Cerebellar nuclear complex (tissue), 1 donor: ENCODE data around the gene QRICH2.
"Not testable (repeated sequence)": the region's sequence is repeated elsewhere in the genome, so short reads cannot be mapped to it uniquely, and the experiment has no call there.

Source experiments
- DNase-seq, 2 experiments: peaks; one replicate each; lab custom pipeline; 2025; lab: John Stamatoyannopoulos, UW

QRICH2 gene, protein sequence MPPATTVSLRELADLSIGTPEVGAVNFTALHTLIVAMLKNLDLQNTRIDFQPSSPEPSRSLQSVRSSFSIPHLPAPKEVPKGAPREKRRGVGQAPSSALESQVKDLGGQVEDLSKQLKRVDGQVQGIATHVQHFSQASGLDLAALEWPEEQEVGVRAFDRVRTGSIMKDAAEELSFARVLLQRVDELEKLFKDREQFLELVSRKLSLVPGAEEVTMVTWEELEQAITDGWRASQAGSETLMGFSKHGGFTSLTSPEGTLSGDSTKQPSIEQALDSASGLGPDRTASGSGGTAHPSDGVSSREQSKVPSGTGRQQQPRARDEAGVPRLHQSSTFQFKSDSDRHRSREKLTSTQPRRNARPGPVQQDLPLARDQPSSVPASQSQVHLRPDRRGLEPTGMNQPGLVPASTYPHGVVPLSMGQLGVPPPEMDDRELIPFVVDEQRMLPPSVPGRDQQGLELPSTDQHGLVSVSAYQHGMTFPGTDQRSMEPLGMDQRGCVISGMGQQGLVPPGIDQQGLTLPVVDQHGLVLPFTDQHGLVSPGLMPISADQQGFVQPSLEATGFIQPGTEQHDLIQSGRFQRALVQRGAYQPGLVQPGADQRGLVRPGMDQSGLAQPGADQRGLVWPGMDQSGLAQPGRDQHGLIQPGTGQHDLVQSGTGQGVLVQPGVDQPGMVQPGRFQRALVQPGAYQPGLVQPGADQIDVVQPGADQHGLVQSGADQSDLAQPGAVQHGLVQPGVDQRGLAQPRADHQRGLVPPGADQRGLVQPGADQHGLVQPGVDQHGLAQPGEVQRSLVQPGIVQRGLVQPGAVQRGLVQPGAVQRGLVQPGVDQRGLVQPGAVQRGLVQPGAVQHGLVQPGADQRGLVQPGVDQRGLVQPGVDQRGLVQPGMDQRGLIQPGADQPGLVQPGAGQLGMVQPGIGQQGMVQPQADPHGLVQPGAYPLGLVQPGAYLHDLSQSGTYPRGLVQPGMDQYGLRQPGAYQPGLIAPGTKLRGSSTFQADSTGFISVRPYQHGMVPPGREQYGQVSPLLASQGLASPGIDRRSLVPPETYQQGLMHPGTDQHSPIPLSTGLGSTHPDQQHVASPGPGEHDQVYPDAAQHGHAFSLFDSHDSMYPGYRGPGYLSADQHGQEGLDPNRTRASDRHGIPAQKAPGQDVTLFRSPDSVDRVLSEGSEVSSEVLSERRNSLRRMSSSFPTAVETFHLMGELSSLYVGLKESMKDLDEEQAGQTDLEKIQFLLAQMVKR (N-terminal part only)

DNA sequence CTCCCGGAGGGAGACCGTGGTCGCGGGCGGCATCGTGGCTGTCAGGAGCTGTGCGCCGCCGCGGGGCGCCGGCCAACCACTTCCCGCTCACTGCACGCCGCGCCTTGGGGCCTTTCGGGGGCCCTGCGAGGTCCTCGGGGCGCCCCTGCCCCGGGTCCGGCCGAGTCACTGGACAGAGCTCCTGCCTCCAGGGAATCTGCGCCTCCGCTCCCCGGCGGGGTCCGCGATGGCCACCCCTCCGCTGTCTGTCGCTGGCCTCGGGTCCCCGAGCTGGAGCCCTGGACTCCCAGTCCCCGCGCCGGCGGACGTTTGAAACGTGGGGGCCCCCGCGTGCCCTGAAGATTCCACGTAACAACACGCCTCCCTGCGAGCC is at the start of gene QRICH2:
TSS of gene QRICH2 (minus strand) at position 311 of the 373 bp plus-strand sequence. CDS start at position 33, 278 bp downstream.
- DNase-seq = no peak

DNA sequence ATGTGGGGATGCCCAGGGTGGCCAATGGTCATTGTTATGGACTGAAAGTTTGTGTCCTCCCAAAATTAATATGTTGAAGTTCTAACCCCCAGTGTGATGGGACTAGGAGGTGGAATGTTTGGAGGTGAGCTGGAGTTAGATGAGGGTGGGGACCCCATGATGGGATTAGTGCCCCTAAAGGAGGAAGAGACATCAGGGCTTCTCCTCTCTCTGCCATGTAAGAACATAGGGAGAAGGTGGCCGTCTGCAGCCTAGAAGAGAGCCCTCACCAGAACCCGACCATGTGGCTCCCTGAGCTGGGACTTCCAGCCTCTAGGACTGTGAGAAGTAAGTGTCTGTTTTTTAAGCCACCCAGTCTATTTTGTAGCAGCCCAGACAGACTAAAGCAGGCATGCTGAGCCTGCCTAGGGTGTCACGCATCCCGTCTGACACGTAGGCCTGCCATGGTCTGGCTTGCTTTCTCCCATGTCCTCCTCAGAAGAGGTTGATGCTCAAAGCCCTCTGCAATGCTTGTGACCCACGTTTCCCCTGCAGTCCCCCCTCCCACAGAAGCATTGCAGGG is 49.6 kb upstream of the QRICH2 start:
- no peak for DNase-seq

DNA sequence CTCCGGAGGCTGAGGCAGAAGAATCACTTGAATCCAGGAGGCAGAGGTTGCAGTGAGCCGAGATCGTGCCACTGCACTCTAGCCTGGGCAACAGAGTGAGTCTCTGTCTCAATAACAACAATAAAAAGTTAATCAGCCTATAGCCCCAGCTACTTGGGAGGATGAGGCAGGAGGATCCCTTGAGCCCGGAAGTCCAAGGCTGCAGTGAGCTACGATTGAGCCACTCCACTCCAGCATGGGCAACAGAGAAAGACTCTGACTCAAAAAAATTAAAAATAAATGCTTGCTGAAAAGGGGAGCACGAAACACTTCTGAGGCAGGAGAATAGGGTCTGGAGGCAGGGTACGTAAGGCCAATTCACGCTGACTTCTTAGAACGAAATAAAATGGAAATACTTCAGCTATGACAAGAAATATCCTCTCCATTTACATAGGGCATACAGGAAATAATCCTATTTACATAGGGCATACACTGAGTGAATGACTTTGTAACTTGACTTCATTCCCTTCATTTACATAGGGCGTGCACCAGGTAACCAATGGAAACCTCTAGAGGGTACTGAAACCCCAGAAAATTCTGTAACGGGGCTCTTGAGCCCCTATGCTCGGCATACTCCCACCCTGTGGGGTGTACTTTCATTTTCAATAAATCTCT is 48.9 kb upstream of the QRICH2 start:
- no peak for DNase-seq

DNA sequence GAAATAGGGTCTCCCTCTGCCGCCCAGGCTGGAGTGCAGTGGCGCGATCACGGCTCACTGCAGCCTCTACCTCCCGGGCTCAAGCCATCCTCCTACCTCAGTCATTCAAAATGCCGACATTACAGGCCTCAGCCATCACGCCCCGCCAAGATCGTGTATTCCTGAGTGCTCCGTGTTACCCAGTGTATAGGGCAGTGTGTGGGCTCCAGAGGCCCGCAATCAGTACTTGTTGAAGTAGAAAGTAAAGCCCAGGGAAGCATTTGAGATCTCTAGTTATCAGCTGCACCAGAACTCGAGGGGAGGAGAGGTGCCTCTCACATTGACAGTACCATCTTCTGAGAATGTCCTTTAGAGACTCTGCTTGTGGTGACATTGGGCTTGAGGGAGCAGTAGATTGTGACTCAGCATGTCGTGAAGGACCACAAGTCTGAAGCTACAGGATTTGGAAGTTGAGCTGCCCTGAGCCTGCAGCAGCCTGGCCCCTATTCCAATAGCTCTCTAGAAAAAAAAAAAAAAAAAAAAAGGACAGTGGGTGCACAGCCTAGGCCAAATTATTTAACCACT is 46.8 kb upstream of the QRICH2 start:
- no peak for DNase-seq

DNA sequence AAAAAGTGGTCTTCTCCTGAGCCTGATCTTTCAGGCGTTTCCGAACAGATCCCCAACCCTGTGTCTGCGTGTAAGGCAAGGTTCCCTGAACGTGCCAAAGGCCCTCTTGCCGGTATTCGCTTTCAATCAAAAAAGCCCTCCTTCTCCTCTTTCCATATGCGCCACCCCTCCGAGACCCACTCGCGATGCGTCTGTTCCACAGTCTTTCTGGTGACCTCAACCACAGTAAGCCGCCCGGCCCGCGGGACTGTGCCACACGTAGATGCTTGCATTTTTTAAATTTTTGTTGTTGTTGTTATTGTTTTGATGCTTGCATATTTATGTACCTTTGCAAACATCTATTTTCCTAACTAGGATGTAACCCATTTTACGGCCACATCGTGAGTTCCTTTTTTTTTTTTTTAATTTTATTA is 46.2 kb upstream of the QRICH2 start:
- DNase-seq = no peak

DNA sequence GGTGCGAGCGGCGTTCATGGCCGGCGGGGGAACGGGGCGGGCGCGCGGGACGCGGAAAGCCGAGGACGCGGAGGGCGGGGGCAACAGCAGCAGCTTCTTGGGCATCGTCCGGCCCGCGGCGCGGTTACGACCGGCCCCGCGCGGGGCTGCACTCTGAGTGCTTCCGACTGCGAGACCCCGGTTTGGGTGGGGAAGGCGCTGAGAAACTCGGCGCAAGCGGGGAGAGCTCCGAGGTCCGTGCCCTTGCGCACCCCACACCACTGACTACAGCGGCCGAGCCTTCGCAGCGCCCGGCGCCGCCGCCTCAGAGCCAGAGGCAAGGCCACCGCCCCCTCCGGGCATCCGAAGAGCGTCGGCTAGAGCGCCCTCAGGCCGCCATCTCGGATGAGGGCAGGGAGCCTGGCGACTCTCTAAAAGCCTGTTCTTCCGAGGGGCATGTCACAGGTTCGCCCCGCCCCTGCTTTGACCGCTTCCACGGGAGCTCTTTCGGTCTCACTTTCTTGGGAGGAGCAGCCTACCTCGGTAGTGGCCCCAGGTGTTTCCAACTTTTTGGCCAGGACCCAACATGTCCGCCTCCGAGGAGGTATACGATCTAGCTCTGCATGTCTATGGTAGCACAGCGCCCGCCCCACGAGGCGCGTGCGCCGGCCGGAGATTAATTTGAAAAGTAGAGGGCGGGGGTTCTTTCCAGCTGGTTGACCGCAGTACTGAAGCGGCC is 45.7 kb upstream of the QRICH2 start, which contains the start of gene PRPSAP1:
TSS of gene PRPSAP1 (minus strand) at position 318 of the 718 bp plus-strand sequence. CDS start at position 105, 213 bp downstream.
- DNase-seq = peak in 1 of 2 experiments; percentile 74

DNA sequence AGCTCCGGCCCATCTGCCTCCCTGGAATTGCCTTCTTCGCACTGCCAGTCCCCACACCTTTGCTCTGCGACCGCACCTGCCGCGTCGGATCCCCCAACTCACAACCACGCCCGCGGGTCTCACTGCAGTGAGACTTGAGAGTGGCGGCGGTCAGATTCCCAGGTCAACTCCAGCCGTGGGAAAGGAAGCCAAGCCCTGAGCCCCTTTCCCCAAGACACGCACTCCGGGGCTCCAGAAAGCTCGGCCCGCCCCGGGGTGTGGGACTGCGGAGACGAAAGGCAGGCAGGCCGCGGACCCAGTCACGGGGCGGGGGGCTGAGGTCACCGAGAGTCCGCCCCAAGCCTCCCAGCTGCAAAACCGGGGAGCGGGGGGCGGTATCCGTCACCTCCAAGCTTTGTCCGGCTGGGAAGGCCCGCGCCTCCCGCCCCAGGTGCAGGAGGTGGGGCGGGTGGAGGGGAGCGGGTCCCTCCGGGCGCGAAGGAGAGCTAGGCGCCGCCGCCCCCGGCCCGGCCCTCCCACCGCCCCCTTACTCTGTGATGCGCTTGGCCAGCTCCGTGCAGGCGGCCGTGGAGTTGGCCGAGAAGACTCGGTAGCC is 45.0 kb upstream of the QRICH2 start:
- no peak for DNase-seq

DNA sequence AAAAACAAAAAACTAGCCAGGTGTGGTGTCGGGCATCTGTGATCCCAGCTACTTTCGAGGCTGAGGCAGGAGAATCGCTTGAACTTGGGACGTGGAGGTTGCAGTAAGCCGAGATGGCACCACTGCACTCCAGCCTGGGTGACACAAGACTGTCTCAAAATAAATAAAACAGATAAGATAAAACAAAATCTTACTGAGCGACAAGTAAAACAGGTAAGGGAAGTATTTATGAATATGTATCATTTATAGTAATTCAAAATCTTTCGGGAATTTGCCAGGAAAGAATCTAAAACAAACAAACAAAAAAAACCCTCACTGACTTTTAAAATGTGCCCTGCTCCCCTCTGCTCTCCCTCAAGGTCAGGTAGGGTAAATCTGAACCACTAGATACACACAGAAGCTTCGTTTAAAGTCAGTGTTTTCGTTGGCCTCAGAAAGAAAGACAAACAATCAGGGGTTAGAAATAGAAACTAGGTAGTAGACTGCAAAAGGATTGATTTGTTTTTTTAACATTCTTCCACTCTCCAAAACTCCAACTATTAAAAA is 43.5 kb upstream of the QRICH2 start:
- no peak for DNase-seq

DNA sequence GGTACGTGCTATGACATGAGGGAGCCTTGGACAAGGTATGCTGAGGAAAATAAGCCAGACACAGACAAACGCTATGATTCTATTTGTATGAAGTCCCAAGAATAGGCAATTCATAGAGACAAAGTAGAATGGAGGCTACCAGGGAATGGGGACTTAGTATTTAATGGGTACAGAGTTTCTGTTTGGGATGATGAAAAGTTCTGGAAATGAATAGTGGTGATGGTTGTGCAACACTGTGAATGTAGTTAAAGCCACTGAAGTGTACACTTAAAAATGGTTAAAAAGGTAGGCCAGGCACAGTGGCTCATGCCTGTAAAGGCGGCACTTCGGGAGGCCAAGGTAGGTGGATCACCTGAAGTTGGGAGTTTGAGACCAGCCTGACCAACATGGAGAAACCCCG is 42.4 kb upstream of the QRICH2 start:
- no peak for DNase-seq

DNA sequence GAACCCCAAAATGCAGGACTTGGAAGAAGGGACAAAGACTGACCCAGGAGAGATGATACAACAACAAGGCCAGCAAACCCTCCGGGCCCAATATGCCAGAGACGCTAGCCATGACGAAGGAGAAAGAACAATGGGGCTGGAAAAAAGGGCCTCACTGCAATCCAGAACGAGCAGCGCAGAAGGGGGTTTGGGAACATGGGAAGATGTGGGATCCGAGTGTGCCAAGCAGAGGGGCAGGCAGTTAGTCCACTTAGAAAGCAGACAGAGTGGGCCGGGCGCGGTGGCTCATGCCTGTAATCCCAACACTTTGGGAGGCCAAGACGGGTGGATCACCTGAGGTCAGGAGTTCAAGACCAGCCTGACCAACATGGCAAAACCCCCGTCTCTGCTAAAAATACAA is 38.9 kb upstream of the QRICH2 start:
- DNase-seq = not testable (repeated sequence)

DNA sequence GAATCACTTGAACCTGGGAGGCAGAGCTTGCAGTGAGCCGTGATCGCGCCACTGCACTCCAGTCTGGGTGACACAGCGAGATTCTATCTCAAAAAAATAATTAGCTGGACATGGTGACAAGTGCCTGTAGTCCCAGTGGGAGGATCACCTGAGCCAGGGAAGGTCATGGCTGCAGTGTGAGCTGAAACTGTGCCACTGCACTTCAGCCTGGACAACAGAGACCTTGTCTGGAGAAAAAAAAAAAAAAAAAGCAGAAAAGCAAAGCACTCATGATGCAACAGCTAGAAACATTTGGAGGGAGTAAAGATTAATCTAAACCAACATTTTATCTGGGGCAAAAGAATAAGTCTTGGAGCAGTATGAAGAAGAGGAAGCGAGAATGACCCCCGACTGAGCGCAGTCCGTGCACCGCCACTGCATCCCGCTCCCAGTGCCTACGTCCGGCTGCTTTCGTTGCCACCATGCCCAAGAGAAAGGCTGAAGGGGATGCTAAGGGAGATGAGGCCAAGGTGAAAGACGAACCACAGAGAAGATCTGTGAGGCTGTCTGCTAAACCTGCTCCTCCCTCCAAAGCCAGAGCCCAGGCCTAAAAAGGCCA is 37.4 kb upstream of the QRICH2 start:
- DNase-seq = no peak

DNA sequence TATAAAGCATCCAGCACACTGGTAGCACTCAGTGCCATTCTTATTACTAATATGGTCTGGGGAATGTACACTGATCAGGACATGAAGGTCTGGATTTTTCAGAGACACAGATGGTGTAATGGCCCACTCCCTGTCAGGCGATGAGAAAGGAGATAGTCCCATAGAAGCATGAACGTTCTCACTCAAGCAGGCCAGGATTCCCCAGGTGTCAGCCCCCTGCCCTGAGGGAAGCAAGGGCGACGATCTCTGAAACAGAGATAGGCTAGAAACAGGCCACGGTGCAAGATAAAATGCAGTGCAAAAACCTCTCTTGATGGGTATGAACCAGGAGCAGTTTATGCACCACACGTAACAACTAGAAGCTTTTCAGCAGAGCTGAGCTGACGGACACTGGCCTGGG is 35.0 kb upstream of the QRICH2 start:
- no peak for DNase-seq

DNA sequence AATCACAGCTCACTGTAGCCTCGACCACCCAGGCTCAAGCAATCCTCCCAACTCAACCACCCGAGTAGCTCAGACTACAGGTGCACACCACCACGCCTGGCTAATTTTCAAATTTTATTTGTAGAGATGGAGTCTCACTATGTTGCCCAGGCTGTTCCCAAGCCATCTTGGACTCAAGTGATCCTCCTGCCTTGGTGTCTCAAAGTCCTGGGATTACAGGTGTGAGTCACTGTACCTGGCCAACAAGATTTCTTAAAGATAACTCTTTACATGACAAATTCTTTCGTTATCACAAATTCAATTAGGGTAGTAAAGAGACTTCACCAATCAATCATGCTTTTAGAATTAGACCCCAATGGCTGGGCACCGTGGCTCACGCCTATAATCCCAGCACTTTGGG is 33.2 kb upstream of the QRICH2 start:
- no peak for DNase-seq

DNA sequence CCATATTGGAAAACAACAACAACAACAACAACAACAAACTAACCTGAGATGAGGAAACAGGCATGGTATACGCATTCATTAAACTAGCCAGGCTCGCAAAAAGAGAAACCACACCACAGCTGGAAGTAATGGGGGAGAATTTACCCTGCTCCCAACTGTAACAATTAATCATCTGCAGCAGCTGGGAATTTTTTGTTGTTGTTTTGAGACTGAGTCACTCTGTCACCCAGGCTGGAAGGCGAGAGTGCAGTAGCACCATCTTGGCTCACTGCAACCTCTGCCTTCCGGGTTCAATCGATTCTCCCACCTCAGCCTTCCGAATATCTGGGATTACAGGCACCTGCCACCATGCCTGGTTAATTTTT is 29.3 kb upstream of the QRICH2 start:
- no peak for DNase-seq

DNA sequence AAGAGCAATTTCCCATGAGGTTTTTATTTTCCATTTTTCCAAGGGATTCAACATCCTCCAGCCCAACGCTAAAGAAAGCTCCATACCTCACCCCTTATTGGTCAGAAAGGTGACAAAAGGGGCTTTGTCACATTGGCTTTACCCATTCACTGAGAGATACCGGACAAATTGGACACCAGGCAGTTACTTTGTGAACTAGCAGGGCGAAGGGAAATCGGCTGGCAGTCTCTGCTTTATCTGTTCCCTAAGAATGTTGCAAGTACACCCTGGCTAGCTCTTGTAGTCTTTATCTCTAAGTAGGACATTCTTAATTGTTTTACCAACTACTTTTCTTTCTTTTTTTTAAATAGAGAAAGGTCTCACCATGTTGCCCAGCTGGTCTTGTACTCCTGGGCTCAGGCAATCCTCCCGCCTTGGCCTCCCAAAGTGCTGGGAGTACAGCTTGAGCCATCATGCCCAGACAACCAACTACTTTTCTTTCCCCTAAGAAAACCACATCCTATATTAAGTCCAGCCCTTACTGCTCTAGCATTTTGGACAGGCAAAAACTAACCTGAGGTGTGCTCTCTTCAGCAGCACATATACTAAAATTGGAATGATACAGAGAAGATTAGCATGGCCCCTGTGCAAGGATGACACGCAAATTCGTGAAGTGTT is 28.8 kb upstream of the QRICH2 start:
- no peak for DNase-seq

DNA sequence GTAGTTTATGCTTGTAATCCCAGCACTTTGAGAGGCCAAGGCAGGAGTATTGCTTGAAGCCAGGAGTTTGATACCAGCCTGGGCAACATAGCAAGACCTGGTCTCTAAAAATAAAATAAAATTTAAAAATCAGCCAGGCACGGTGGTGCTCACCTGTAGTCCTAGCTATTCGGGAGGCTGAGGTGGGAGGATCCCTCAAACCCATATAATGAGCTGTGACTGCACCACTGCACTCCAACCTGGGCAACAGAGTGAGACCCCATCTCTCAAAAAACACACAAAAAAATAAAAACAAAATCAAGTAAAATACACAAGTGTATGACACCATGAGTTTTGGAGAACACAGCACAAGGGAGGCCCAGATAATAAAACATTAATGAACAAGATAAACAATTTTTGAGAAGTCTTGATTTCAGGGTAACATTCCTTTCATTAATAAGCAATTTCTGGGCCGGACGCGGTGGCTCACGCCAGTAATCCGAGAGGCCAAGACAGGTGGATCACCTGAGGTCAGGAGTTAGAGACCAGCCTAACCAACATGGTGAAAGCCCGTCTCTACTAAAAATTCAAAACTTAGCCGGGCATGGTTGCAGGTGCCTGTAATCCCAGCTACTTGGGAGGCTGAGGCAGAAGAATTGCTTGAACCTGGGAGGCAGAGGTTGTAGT is 27.8 kb upstream of the QRICH2 start:
- no peak for DNase-seq

DNA sequence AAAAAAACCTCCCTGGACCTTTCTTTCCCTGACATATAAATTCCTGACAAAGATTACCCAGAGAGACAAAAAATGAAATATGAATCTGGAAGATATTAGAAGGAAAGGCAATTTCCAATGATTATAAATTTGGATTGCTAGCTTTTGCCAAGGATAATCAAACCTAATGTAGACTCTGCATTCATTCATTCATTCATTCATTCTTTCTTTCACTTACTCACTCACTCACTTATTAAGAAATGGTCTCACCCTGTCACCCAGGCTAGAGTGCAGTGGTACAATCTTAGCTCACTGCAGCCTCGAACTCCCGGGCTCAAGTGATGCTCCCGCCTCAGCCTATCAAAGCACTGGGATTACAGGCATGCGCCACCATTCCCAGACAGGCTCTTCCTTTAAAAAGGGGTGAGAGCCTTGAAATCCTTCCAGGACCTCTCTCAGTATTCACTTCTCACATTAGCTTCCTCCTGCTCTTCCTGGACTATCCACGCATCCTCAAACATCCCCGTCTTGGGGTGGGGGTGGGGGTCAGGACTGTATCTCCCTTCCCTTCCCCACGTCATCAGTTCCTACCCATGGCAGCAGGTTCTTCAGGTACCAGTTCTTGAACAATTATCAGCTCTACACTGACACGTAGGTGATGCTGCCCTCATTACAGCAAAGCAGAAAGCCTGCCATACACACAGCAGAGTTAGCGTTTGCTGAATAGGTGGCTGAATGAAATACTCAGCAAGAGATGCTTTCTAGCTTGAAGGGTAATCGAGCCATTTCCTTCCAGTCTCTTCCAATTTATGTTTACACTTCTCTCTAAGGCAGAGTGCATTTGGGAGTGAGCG is 25.8 kb upstream of the QRICH2 start:
- DNase-seq = no peak
